Right lobe of liver (tissue), 4 donors: ENCODE measurements around the gene ITPK1.

ENCODE experiments used
- CTCF ChIP-seq, 4 donors: fragments of 200-600 bp in 3 of 4; fragments of 450-650 bp in 1 of 4; IDR thresholded peaks; one replicate each; pipeline versions ENCODE4 v1.5.1 to v1.8.0; 2016 to 2022; ENCODE audit warnings: antibody characterized with exemption in 4 of 4, mild to moderate bottlenecking in 2 of 4
- POLR2A ChIP-seq: fragments of 450-650 bp; IDR thresholded peaks from one replicate; pipeline ENCODE4 v1.6.1; 2017; ENCODE audit warnings: antibody characterized with exemption, mild to moderate bottlenecking
- donor health status: DM: no; HTN: no; CAD: no.
- donor health status: DM: no; HTN: no; CAD: no.
- donor health status: DM: no; HTN: yes; CAD: no.

GRCh38 chr14:92942976-92943710, 172.6 kb downstream of the ITPK1 start:
- TF ChIP-seq CTCF (IDR thresholded peaks at IDR 0.05): no peak
- no peak for TF ChIP-seq POLR2A
